Sigmoid colon (tissue), 4 donors: ENCODE results near the gene PTPRF.

Experiments used
- EP300 ChIP-seq, 4 donors: sonication (generic); formaldehyde crosslinking; IDR thresholded peaks; one replicate each; pipeline ENCODE4 v1.6.1; 2017; ENCODE audit warnings: antibody characterized with exemption in 4 of 4
- POLR2A ChIP-seq, 2 donors: fragments of 450-650 bp; IDR thresholded peaks; one replicate each; pipeline ENCODE4 v1.6.1; 2016; ENCODE audit warnings: antibody characterized with exemption in 2 of 2, mild to moderate bottlenecking in 2 of 2, moderate library complexity in 2 of 2
- POLR2AphosphoS5 ChIP-seq, 4 donors: sonication (generic); formaldehyde crosslinking; IDR thresholded peaks; one replicate each; pipeline ENCODE4 v1.6.1; 2017; ENCODE audit warnings: antibody characterized with exemption in 4 of 4
- TF ChIP-seq, protein P1 (sequence below), 4 experiments: fragments of 450-650 bp in 3 of 4; fragments of 200-600 bp in 1 of 4; IDR thresholded peaks; one replicate each; pipeline ENCODE4 v1.5.1; 2016 to 2019; ENCODE audit warnings: antibody characterized with exemption in 4 of 4, mild to moderate bottlenecking in 3 of 4, moderate library complexity in 2 of 4

DNA sequence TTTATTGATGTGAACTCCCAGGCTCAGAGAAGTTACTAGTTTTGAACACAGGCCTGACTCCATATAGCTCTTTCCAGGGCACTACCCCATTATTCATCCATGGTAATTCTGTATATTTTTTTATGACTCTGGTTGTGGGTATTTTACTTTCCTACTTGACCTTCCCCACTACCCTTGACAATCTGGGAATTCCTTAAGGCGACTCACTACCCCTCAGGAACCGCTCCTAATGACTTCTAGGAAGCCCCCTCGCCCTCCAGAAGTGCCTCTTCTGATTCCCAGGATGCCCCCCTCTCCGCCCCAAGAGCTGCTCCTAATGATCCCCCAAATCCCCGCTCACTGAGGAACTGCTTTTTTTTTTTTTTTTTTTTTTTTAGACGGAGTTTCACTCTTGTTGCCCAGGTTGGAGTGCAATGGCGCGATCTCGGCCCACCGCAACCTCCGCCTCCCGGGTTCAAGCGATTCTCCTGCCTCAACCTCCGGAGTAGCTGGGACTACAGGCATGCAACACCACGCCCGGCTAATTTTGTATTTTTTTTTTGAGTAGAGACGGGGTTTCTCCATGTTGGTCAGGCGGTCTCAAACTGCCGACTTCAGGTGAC is 118.3 kb downstream of the PTPRF start:
- TF ChIP-seq, protein P1, sequence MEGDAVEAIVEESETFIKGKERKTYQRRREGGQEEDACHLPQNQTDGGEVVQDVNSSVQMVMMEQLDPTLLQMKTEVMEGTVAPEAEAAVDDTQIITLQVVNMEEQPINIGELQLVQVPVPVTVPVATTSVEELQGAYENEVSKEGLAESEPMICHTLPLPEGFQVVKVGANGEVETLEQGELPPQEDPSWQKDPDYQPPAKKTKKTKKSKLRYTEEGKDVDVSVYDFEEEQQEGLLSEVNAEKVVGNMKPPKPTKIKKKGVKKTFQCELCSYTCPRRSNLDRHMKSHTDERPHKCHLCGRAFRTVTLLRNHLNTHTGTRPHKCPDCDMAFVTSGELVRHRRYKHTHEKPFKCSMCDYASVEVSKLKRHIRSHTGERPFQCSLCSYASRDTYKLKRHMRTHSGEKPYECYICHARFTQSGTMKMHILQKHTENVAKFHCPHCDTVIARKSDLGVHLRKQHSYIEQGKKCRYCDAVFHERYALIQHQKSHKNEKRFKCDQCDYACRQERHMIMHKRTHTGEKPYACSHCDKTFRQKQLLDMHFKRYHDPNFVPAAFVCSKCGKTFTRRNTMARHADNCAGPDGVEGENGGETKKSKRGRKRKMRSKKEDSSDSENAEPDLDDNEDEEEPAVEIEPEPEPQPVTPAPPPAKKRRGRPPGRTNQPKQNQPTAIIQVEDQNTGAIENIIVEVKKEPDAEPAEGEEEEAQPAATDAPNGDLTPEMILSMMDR (IDR thresholded peaks at IDR 0.05) = no peak
- TF ChIP-seq POLR2A (IDR thresholded peaks at IDR 0.05) (no peak), POLR2AphosphoS5 (IDR thresholded peaks at IDR 0.05) (no peak), EP300 (IDR thresholded peaks at IDR 0.05) (no peak)
